ENCODE results near the gene SPDYE6.
A peak's percentile ranks its signal among the peaks of the same experiment; 100 is the strongest.
"Not testable (repeated sequence)": the region's sequence is repeated elsewhere in the genome, so short reads cannot be mapped to it uniquely, and the experiment has no call there.

The SPDYE6 gene

GRCh38 chr7:102303669-102304422 is 52.4 kb downstream of the SPDYE6 start:
- DNase-seq (ENCODE audit: low read depth, low spot score): no peak
- no peak for TF ChIP-seq CTCF (IDR thresholded peaks at IDR 0.05; ENCODE audit: low read depth, low read length)
- in situ Hi-C loops (cut with HindIII; ENCODE audit: low sequenced_read_pairs): no loop called here
- no peak overlapping the region for H3K4me3 ChIP-seq (ENCODE audit: low read depth, low read length)

DNA sequence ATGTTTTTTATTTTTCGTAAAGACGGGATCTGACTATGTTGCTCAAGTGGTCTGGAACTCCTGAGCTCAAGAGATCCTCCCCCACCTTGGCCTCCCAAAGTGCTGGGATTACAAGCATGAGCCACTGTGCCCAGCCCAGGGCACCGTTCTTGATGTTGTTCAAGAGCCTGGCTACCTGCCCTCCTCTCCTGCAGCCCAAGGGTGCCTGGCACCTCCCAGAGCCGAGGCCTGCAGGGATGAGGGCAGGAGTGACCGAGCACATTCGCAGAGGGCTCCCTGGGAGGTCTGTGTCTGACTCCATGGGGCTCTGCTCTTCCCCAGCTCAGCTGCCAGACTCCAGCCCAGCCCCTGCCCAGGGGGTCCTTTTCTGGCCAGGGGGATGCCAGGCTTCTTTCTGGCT is 54.2 kb downstream of the SPDYE6 start:
- no peak overlapping the region for H3K4me3 ChIP-seq (ENCODE audit: low read depth, low read length)
- TF ChIP-seq CTCF (IDR thresholded peaks at IDR 0.05; ENCODE audit: low read depth, low read length): no peak
- in situ Hi-C loops (cut with HindIII; ENCODE audit: low sequenced_read_pairs): no loop called here
- DNase-seq (ENCODE audit: low read depth, low spot score): no peak

- DNase-seq (ENCODE audit: low read depth, low spot score); H3K4me3 ChIP-seq (ENCODE audit: low read depth, low read length); in situ Hi-C loops (cut with HindIII; ENCODE audit: low sequenced_read_pairs): not testable (repeated sequence)
Measured at GRCh38 chr7:102301367-102301766, 54.9 kb downstream of the SPDYE6 start.

DNA sequence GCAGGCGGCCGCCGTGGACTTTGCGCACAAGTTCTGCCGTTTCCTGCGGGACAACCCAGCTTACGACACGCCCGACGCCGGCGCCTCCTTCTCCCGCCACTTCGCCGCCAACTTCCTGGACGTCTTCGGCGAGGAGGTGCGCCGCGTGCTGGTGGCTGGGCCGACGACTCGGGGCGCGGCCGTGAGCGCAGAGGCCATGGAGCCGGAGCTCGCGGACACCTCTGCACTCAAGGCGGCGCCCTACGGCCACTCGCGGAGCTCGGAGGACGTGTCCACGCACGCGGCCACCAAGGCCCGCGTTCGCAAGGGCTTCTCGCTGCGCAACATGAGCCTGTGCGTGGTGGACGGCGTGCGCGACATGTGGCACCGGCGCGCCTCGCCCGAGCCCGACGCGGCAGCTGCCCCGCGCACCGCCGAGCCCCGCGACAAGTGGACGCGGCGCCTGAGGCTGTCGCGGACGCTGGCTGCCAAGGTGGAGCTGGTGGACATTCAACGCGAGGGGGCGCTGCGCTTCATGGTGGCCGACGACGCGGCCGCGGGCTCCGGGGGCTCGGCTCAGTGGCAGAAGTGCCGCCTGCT is 55.5 kb downstream of the SPDYE6 start:
- in situ Hi-C loops (cut with HindIII; ENCODE audit: low sequenced_read_pairs): no loop called here
- H3K4me3 ChIP-seq (ENCODE audit: low read depth, low read length): no peak overlapping the region
- DNase-seq (ENCODE audit: low read depth, low spot score): no peak
- TF ChIP-seq CTCF (IDR thresholded peaks at IDR 0.05; ENCODE audit: low read depth, low read length): peak; percentile 16

GRCh38 chr7:102297487-102298218 is 58.6 kb downstream of the SPDYE6 start:
- no peak for TF ChIP-seq CTCF (IDR thresholded peaks at IDR 0.05; ENCODE audit: low read depth, low read length)
- in situ Hi-C loops (cut with HindIII; ENCODE audit: low sequenced_read_pairs): no loop called here
- no peak for DNase-seq (ENCODE audit: low read depth, low spot score)
- H3K4me3 ChIP-seq (ENCODE audit: low read depth, low read length): no peak overlapping the region

DNA sequence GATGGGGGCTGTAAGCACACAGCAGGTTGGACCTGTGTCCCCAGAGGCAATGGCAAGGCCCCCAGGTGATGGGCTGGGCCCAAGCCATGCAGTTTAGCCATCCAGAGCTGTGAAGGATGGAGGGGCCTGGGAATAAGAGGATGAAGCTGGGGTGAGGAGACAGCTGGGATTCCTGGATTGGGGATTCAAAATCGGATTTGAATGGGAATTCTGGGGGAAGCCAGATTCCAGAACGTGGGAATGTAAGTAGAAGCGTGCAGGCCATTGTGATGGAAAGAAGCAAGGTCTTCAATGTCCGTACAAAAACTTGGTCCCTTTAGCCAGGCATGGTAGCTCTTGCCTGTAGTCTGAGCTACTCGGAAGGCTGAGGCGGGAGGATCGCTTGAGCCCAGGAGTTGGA is 59.7 kb downstream of the SPDYE6 start:
- H3K4me3 ChIP-seq (ENCODE audit: low read depth, low read length): no peak overlapping the region
- in situ Hi-C loops (cut with HindIII; ENCODE audit: low sequenced_read_pairs): no loop called here
- no peak for TF ChIP-seq CTCF (IDR thresholded peaks at IDR 0.05; ENCODE audit: low read depth, low read length)
- no peak for DNase-seq (ENCODE audit: low read depth, low spot score)

GRCh38 chr7:102296179-102296438 is 60.1 kb downstream of the SPDYE6 start:
- TF ChIP-seq CTCF (IDR thresholded peaks at IDR 0.05; ENCODE audit: low read depth, low read length): no peak
- DNase-seq (ENCODE audit: low read depth, low spot score): no peak
- H3K4me3 ChIP-seq (ENCODE audit: low read depth, low read length): no peak overlapping the region
- in situ Hi-C loops (cut with HindIII; ENCODE audit: low sequenced_read_pairs): no loop called here
